NCI-H1092 (cell line): ENCODE results near the gene SENP6.

Experiments
- DNase-seq: peaks from one replicate; lab custom pipeline; 2025; lab: John Stamatoyannopoulos, UW

Gene SENP6

GRCh38 chr6:75748743-75749538 lies 147.3 kb downstream of the SENP6 start, which contains the start of gene MYO6:
Gene MYO6 (plus strand): TSS chr6:75749239. CDS start chr6:75817548, 68,309 bp downstream.
- peak; percentile 13 for DNase-seq

GRCh38 chr6:75751443-75751842 lies 149.8 kb downstream of the SENP6 start:
- no peak for DNase-seq

DNA sequence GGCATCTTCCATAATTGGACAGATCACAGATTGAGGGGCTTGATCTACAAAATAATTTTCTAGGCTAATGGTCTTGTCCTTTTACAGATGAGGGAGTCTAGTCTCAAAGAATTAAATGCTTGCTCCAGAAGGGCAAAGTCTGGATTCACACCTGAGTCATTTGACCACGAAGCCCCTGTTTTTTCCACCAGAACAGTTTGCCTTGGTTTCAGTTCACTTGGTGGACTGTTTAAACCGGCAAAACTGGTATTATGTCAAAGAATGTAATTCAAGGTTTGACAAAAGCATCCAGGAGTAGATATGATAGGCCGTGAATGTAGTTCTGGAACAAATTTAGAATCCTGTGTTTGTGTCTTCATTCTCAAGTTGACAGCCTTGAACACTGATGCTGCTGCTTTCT lies 150.7 kb downstream of the SENP6 start:
- DNase-seq: no peak

- no peak for DNase-seq
Observed at GRCh38 chr6:75755704-75756103, 154.0 kb downstream of the SENP6 start.

- no peak for DNase-seq
Observed at GRCh38 chr6:75757295-75757694, 155.6 kb downstream of the SENP6 start.

- DNase-seq: no peak
Observed at GRCh38 chr6:75758061-75758460, 156.4 kb downstream of the SENP6 start.

- no peak for DNase-seq
Observed at GRCh38 chr6:75759207-75759606, 157.5 kb downstream of the SENP6 start.

DNA sequence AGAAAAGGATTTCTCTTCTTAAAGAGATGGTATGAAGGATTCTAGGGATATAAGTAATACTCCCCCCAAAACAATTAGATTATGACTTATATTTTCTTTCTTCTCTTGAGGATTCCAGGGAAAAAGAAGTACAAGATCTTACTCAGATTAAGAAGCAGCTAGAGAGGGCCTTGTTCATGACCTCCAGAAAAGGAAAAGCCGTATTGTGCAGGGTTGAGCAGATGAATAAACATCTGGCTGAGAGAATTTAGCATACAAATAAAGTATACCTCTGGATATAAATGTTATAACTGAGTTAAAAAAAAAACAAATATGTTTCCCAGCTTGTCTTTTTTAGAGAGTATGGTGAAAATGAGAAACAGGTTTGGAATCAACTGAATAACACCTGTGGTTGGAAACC lies 158.6 kb downstream of the SENP6 start:
- no peak for DNase-seq

- DNase-seq: no peak
Observed at GRCh38 chr6:75761489-75761888, 159.8 kb downstream of the SENP6 start.

DNA sequence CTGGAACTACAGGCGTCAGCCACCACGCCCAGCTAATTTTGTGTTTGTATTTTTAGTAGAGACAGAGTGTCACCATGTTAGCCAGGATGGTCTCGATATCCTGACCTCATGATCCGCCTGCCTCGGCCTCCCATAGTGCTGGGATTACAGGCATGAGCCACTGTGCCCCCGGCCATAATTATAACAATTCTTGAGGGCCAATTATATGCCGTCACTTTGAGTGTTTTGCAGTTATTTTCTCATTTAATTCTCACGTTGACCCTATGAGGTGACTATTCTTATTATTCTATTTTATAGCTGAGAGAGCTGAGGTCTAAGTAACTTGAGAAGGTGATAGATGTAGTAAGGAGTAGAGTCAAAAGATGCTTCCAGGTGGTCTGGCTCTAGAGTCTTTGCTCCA lies 160.4 kb downstream of the SENP6 start:
- DNase-seq: no peak

- DNase-seq: no peak
Observed at GRCh38 chr6:75766387-75766786, 164.7 kb downstream of the SENP6 start.
